Measurements from ENCODE around the gene DPP6. TPM values are rescaled to one million over a fixed set of nuclear protein-coding genes. Genes with fewer than 3 reads are reported as not detected.

DPP6 gene
- polyA plus RNA-seq, 10 donors = 2.7 to 7.9 (median 4.9) TPM

- no peak for DNase-seq
These were observed 646.6 kb downstream of the DPP6 start for GRCh38 chr7:154698726-154699291.

GRCh38 chr7:154699417-154699816 lies 647.2 kb downstream of the DPP6 start:
- DNase-seq = no peak

GRCh38 chr7:154709840-154710520 lies 657.8 kb downstream of the DPP6 start:
- no peak for DNase-seq

- DNase-seq = no peak
These were observed 667.8 kb downstream of the DPP6 start for GRCh38 chr7:154720016-154720415.

DNA sequence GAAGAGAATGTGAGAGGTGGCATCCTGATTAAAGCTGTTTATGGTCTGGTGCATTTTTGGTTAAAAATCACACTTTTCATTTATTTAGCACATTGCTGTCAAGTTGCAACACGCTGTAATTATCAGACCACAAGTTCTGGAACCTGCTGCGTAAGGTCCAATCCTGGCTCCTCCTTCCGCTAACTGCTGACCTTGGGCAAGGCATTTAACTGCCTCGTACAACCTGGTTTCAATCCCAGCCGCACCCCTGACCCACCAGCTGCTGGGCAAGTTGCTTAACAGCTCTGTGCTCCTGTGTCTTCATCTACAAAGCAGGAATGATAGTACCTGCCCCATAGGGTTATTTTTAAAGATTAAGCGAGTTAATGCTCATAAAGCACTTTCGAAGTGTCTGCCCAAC lies 668.9 kb downstream of the DPP6 start:
- no peak for DNase-seq

DNA sequence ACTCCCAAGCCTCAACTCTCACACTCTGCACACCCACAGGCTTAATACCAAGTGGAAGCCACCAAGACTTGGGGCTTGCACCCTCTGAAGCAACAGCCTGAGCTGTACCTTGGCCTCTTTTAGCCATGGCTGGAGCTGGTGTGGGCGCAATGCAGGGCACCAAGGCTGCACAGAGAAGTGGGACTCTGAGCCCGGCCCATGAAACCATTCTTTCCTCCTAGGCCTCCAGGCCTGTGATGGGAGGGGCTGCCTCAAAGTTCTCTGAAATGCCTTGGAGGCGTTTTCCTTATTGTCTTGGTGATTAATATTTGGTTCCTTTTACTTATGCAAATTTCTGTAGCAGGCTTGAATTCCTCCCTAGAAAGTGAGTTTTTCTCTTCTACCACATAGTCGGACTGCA lies 674.2 kb downstream of the DPP6 start:
- no peak for DNase-seq

GRCh38 chr7:154729056-154729455 lies 676.9 kb downstream of the DPP6 start:
- DNase-seq = no peak

DNA sequence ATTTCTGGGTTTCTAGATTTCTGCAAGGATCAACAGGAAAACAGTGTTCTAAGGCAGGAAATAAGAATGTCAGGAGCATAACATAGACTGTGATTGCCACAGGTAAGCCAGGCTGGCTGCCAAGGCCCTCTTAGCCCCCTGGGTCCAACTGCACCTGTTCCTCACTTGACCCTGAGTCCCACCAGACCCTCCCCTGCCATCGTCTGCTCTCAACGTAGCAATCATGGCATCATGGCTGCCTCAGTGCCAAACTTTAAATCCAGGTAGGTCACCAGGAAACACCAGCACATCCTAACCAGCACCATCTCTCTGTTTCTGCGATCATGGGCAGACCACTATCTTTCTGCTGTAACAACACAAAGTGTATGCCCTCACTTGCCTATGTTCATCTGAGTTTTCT lies 683.6 kb downstream of the DPP6 start:
- DNase-seq = no peak

DNA sequence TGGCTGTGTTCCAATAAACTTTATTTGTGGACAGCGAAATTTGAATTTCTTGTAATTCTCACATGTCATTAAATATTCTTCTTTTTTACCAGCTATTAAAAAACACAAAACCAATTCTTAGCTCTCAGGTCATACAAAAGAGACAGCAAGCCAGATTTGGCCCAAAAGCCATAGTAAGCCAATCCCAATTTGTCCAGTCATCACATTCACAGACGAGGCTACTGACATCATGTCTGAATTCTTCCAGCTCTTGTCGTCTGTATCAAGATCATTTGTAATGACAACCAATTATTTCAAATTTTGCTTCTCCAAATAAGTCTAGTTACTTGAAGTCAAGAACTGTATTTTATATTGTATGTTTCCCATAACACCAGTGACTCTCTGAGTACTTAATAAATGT lies 684.2 kb downstream of the DPP6 start:
- no peak for DNase-seq

DNA sequence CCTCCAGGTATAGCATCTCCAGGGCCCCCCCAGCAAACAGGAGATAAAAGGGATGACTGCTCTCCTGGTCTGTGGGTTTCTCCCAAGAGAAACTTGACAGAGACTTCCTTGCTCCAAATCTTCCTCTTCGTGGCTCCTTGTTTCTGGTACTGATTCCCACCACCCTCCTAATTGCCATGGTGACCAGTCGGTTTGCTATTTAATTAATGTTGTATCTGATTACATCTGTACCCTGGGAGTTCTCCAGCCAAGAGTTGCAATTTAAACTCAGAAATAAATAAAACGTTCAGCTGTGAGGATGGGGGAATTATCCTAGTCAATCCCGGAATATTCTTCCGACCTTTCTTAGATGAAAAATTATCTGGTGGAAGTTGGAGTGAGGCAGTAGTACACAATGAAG lies 686.0 kb downstream of the DPP6 start:
- DNase-seq = no peak

DNA sequence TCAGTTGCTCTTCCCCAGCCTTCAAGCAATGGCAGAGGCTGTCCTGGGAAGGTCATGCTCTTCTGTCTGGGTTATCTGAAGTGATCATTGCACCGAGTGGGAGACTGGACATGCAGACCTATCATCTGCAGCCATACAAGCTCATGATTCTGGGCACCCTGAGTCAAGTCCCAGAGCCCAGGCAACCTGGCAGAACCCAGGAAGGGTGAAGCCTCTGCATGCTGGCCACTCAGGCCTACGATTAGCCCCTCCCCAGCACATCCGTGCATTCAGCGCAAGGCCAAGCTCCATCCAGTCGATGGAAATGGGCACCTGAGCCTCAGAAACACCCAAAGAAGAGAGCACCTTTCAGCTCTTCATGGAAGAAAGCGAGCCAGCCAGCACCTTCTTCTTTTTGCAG lies 688.9 kb downstream of the DPP6 start:
- DNase-seq = no peak

GRCh38 chr7:154743206-154743605 lies 691.0 kb downstream of the DPP6 start:
- no peak for DNase-seq

DNA sequence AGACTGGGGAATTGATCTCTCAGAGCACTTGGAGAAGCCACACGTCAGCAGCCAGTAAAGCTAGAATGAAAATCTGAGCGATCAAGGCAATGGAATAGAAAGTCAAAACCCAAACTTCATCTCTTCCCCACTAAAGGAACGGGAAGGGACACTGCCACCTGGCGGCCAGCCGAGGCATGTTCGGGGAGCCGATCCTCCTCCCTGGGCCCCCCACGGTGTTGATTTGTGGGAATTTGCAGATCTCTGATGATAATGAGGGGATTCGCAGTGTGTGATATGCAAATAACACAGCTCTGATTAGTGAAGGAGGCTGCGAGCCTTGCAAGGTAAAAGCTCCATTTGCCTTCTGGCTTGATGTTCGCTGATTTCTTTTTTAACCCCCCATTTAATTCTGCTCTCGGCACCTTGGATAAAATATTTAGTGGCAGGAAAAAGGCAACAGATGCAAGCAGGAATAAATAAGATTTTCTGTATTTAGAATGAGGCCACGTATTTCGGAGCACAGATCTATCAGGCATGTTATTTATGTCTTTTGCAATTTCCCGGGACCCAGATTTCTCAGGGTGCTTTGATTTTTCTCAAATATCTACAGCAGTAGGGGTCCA lies 692.2 kb downstream of the DPP6 start:
- DNase-seq = peak; percentile 3 to 47 (median 34)

- DNase-seq = peak in 2 of 3 donors; percentile 5 to 22
These were observed 692.7 kb downstream of the DPP6 start for GRCh38 chr7:154744861-154745258.

- peak; percentile 5 to 11 (median 5) for DNase-seq
These were observed 694.6 kb downstream of the DPP6 start for GRCh38 chr7:154746571-154747360.

- DNase-seq = peak in 1 of 3 donors; percentile 5
These were observed 696.0 kb downstream of the DPP6 start for GRCh38 chr7:154748089-154748786.

DNA sequence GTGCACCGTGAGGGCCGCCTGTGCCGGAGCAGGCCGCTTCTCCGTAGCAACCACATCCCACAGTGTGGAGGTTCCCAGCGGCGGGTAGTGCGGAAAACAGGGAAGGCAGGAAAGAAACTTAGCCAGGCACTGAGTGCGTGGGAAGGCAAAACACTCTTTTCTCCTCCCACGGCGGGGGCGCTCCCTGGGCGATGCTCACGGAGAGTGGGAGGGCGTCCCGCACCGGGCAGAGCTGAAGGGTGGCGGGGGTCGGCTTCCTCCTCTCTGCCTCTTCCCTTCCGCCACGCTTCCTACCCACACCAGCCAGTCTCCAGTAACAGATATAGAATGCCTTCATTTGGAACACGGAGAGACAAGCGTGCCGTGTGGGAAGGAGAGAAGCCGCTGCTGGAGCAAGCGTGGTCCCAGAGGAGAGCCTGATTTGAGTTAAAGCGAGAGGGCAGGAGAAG lies 698.2 kb downstream of the DPP6 start:
- DNase-seq = no peak

DNA sequence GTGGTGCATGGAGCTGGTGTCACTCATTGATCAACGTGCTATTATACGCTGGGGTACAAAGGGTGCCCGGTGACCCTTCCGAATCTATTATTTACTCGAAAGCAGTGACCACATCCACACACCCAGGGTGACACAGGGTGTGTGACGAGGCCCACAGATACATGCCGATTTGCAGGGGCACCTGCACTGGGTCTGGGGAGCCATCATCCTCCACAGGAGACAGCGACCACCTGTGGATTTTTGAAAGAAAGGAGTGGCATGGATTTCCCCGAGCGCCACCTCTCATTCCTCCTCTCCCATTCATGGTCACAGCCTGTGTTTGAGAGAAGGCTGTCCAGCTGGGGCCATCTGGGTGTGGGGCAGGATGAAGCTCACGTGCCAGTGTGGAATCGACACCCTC lies 701.0 kb downstream of the DPP6 start:
- no peak for DNase-seq

DNA sequence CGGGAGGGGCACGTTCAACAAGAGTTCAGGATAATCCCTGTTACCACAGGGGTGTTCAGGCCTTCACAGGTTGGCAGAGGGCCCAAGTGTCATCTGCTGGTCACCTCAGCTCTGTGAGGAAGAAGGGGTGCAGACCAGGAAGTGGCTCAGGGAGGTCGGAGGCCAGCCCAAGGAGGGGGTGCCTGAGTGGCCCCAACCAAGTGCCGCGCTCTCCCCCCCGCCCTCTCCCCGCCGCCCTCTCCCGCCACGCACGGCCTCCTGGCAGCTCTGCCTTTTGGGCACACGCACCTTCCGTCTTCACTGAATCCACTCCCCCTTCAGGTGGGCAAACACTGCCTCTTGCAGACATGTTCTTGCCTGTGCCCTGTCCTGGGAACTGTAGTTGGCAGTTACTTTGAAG lies 705.6 kb downstream of the DPP6 start:
- DNase-seq = no peak

GRCh38 chr7:154759989-154760388 lies 707.8 kb downstream of the DPP6 start:
- DNase-seq = no peak

GRCh38 chr7:154765118-154765517 lies 712.9 kb downstream of the DPP6 start:
- no peak for DNase-seq

DNA sequence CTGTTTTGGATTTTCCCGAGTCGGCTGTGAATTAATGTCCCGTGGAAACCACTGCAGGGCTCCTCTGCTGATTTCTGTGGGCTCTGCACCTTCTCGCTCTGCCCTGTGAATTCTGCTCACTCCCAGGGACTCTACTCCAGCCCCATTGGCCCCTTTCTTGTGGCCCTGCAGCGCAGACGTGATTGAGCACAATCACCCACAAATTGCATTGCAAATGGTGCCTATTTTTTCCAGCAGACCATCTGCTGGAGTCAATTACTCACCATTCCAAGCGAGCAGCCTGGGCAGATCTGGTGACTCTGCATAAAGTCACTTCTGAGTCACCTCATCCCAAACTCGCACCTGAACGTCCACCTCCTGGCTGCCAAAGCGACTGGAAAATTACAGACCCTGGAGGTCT lies 714.9 kb downstream of the DPP6 start:
- DNase-seq = no peak

Data from muscle of back (tissue), 11 donors.